Tibial nerve (tissue), 4 donors: Measurements from ENCODE around the gene ARID5A. TPM values are rescaled to one million over a fixed set of nuclear protein-coding genes. Genes with fewer than 3 reads are reported as not detected.
"Not testable (repeated sequence)": the region's sequence is repeated elsewhere in the genome, so short reads cannot be mapped to it uniquely, and the experiment has no call there.

Experiments used
- DNase-seq, 2 donors: peaks; one replicate each; pipeline ENCODE4 v3.0.0-alpha.2; 2019; ENCODE audit warnings: low spot score in 2 of 2
- H3K27ac ChIP-seq, 4 donors: fragments of 200-600 bp; sonication (generic) in 3 of 4; one replicate each; pipeline ENCODE4 v1.5.1; 2017 to 2019; ENCODE audit warnings: mild to moderate bottlenecking in 1 of 4
- H3K27me3 ChIP-seq, 2 donors: fragments of 200-600 bp; sonication (generic) in 1 of 2; one replicate each; pipeline versions ENCODE4 v1.5.1 to v1.6.0; 2017 to 2019
- H3K36me3 ChIP-seq, 3 donors: fragments of 200-600 bp; sonication (generic); one replicate each; pipeline ENCODE4 v1.5.1; 2018 to 2019
- H3K4me1 ChIP-seq, 4 donors: fragments of 200-600 bp; sonication (generic) in 3 of 4; one replicate each; pipeline ENCODE4 v1.5.1; 2017 to 2019
- H3K4me3 ChIP-seq, 4 donors: fragments of 200-600 bp; sonication (generic) in 3 of 4; one replicate each; pipeline ENCODE4 v1.5.1; 2017 to 2019; ENCODE audit warnings: mild to moderate bottlenecking in 1 of 4, moderate library complexity in 1 of 4
- H3K9me3 ChIP-seq, 4 donors: fragments of 200-600 bp; sonication (generic) in 3 of 4; one replicate each; pipeline ENCODE4 v1.5.1; 2017 to 2019
- CTCF ChIP-seq, 5 experiments: fragments of 200-600 bp in 3 of 5; fragments of 450-650 bp in 2 of 5; sonication (generic) in 3 of 5; IDR thresholded peaks; one replicate each; pipeline ENCODE4 v1.5.1; 2016 to 2019; ENCODE audit warnings: antibody characterized with exemption in 5 of 5, mild to moderate bottlenecking in 3 of 5, moderate library complexity in 2 of 5
- EP300 ChIP-seq, 2 donors: sonication (generic); formaldehyde crosslinking; IDR thresholded peaks; one replicate each; pipeline ENCODE4 v1.6.1; 2017; ENCODE audit warnings: antibody characterized with exemption in 2 of 2, mild to moderate bottlenecking in 1 of 2
- POLR2A ChIP-seq, 2 donors: fragments of 450-650 bp; IDR thresholded peaks; one replicate each; pipeline ENCODE4 v1.6.1; 2017; ENCODE audit warnings: antibody characterized with exemption in 2 of 2, mild to moderate bottlenecking in 2 of 2, moderate library complexity in 2 of 2
- WGBS, 2 donors: methylation state at CpG; one replicate each; pipeline ENCODE4 v1.1.5; 2018; 5-methylcytosine and 5-hydroxymethylcytosine counted together
- total RNA-seq, 4 donors: library from RNA; depleted of rRNA; stranded (reverse); fragments of >200 nt; gene quantifications; one replicate each; pipeline ENCODE4 v1.1.0, GENCODE V29; 2016

ARID5A gene
- total RNA-seq, 4 donors from 2014 or later: 23.8 to 56.4 (median 40.3) TPM

GRCh38 chr2:96493072-96493471 is 43.5 kb upstream of the ARID5A start:
- 67 to 75% methylated on average over 5 of the region's 5 CpGs for WGBS, 2 donors

GRCh38 chr2:96494188-96494587 is 42.4 kb upstream of the ARID5A start:
- DNase-seq: no peak
- Histone ChIP-seq H3K4me1 (no peaks in the 10 kb centered on the region), H3K36me3 (no peaks in the 10 kb centered on the region), H3K4me3 (no peak overlapping the region), H3K27ac (no peak overlapping the region), H3K9me3 (peaks cover 0 to 20% (median 0%) of the 10 kb centered on the region in 4 donors), H3K27me3 (no peaks in the 10 kb centered on the region)
- no peak for TF ChIP-seq EP300 (IDR thresholded peaks at IDR 0.05)
- TF ChIP-seq CTCF (IDR thresholded peaks at IDR 0.05): no peak
- TF ChIP-seq POLR2A (IDR thresholded peaks at IDR 0.05): no peak
- 93 to 95% methylated on average over 1 of the region's 1 CpG for WGBS, 2 donors

More at GRCh38 chr2:96493072-96493471, 43.5 kb upstream of the ARID5A start:
- Histone ChIP-seq H3K4me1 (no peaks in the 10 kb centered on the region), H3K27ac (no peak overlapping the region), H3K36me3 (no peaks in the 10 kb centered on the region), H3K4me3 (no peak overlapping the region), H3K27me3 (no peaks in the 10 kb centered on the region), H3K9me3 (peaks cover 0 to 20% (median 0%) of the 10 kb centered on the region in 4 donors)
- TF ChIP-seq EP300 (IDR thresholded peaks at IDR 0.05): no peak
- DNase-seq: no peak

- Histone ChIP-seq H3K4me3 (no peak overlapping the region), H3K27ac (no peak overlapping the region), H3K9me3 (peaks cover 0 to 15% (median 0%) of the 10 kb centered on the region in 4 donors), H3K27me3 (peaks cover 0 to 13% of the 10 kb centered on the region in 2 donors), H3K36me3 (no peaks in the 10 kb centered on the region), H3K4me1 (no peaks in the 10 kb centered on the region)
- no peak for DNase-seq
- 39 to 48% methylated on average over 6 of the region's 6 CpGs for WGBS, 2 donors
- no peak for TF ChIP-seq EP300 (IDR thresholded peaks at IDR 0.05)
- TF ChIP-seq CTCF (IDR thresholded peaks at IDR 0.05): no peak
Observed at GRCh38 chr2:96495982-96496629, 40.4 kb upstream of the ARID5A start.

GRCh38 chr2:96498021-96498431 is 38.5 kb upstream of the ARID5A start:
- TF ChIP-seq POLR2A (IDR thresholded peaks at IDR 0.05) (no peak), CTCF (IDR thresholded peaks at IDR 0.05) (no peak), EP300 (IDR thresholded peaks at IDR 0.05) (no peak)
- Histone ChIP-seq H3K4me3 (no peak overlapping the region), H3K9me3 (peaks cover 0 to 15% (median 0%) of the 10 kb centered on the region in 4 donors), H3K27me3 (peaks cover 0 to 28% of the 10 kb centered on the region in 2 donors), H3K36me3 (no peaks in the 10 kb centered on the region), H3K27ac (no peak overlapping the region), H3K4me1 (no peaks in the 10 kb centered on the region)
- no peak for DNase-seq
- 68 to 75% methylated on average over 12 of the region's 12 CpGs for WGBS, 2 donors

- H3K9me3 ChIP-seq: peaks cover 0 to 15% (median 0%) of the 10 kb centered on the region in 4 donors
- 88 to 89% methylated on average over 6 of the region's 6 CpGs for WGBS, 2 donors
- H3K4me3 ChIP-seq: not testable (repeated sequence)
Observed at GRCh38 chr2:96498611-96499010, 37.9 kb upstream of the ARID5A start.

GRCh38 chr2:96499061-96499960 is 37.2 kb upstream of the ARID5A start:
- Histone ChIP-seq H3K27me3 (peaks cover 0 to 28% of the 10 kb centered on the region in 2 donors), H3K4me1 (no peaks in the 10 kb centered on the region), H3K36me3 (no peaks in the 10 kb centered on the region), H3K4me3 (no peak overlapping the region), H3K27ac (no peak overlapping the region), H3K9me3 (peaks cover 0 to 14% (median 0%) of the 10 kb centered on the region in 4 donors)
- TF ChIP-seq CTCF (IDR thresholded peaks at IDR 0.05): no peak
- no peak for DNase-seq
- 87 to 88% methylated on average over 14 to 15 of the region's 15 CpGs for WGBS, 2 donors

More at GRCh38 chr2:96498611-96499010, 37.9 kb upstream of the ARID5A start:
- H3K4me1 ChIP-seq, DNase-seq, H3K36me3 ChIP-seq, H3K27ac ChIP-seq: not testable (repeated sequence)
- peaks cover 0 to 28% of the 10 kb centered on the region in 2 donors for H3K27me3 ChIP-seq
